ENCODE results near the gene CLEC4F. TPM values are rescaled to one million over a fixed set of nuclear protein-coding genes. Genes with fewer than 3 reads are reported as not detected.

Gene CLEC4F
- polyA plus RNA-seq, 3 donors, result 0.65 to 17.0 (median 2.3) TPM

DNA sequence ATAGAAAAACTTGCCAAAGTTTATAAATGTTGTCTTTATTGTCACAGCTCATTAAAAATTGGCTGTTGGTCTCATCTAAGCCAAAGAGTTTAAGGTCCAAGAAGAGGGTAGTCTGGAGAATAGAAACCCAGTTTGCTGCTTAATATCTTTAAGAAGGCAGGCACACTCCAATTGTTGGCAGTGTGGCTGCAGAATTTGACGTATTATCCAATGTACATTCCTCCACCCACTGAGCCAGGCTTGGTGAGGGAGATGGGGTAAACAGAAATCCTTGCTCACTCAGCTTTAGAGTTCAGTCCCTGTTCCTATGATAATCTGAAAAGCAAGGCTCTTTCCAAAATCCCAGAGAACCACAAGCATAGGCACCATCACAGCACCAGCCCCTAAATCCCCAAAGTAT lies 41.7 kb downstream of the CLEC4F start:
- TF ChIP-seq, protein P1, sequence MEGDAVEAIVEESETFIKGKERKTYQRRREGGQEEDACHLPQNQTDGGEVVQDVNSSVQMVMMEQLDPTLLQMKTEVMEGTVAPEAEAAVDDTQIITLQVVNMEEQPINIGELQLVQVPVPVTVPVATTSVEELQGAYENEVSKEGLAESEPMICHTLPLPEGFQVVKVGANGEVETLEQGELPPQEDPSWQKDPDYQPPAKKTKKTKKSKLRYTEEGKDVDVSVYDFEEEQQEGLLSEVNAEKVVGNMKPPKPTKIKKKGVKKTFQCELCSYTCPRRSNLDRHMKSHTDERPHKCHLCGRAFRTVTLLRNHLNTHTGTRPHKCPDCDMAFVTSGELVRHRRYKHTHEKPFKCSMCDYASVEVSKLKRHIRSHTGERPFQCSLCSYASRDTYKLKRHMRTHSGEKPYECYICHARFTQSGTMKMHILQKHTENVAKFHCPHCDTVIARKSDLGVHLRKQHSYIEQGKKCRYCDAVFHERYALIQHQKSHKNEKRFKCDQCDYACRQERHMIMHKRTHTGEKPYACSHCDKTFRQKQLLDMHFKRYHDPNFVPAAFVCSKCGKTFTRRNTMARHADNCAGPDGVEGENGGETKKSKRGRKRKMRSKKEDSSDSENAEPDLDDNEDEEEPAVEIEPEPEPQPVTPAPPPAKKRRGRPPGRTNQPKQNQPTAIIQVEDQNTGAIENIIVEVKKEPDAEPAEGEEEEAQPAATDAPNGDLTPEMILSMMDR (IDR thresholded peaks at IDR 0.05), result no peak
- no peak overlapping the region for H3K4me3 ChIP-seq (replicated peaks in 1 of 3; ENCODE audit: low read depth in 2 of 3, low read length in 3 of 3)
- no CpG with 5 or more reads among the region's 1 CpG for WGBS (ENCODE audit: insufficient coverage)
- no peak for DNase-seq
- no peak overlapping the region for H3K9ac ChIP-seq (ENCODE audit: insufficient read depth, low read length, poor library complexity, severe bottlenecking)
- no peaks in the 10 kb centered on the region for H4K20me1 ChIP-seq (ENCODE audit: insufficient read depth, low read length)
- peaks cover 11% of the 10 kb centered on the region for H3K4me1 Mint-ChIP-seq
- H3K27ac ChIP-seq (ENCODE audit: low read depth in 1 of 2, low read length in 2 of 2), result no peak overlapping the region
- no peaks in the 10 kb centered on the region for H3K9me3 ChIP-seq (replicated peaks in 1 of 2; ENCODE audit: control insufficient read depth in 1 of 2, insufficient read depth in 1 of 2, low read length in 2 of 2)
- H3K9me3 Mint-ChIP-seq, result peaks cover 0 to 4% (median under 1%) of the 10 kb centered on the region in 7 donors
- H3K27me3 Mint-ChIP-seq (ENCODE audit: low read depth in 3 of 3), result peaks cover 8 to 12% (median 11%) of the 10 kb centered on the region in 3 donors
- intact Hi-C loops (cut with micrococcal nuclease), result no loop called here
- H3K36me3 Mint-ChIP-seq, result no peaks in the 10 kb centered on the region
- no peak overlapping the region for H3K4me3 Mint-ChIP-seq
- peaks cover 10 to 12% of the 10 kb centered on the region in 2 donors for H3K4me1 ChIP-seq (ENCODE audit: control insufficient read depth in 1 of 2, insufficient read depth in 2 of 2, low read length in 2 of 2)
- no peak overlapping the region for H3K4me2 ChIP-seq (replicated peaks; ENCODE audit: extremely low read depth, low read length, poor library complexity, severe bottlenecking)
- H3K27me3 ChIP-seq (ENCODE audit: control insufficient read depth in 2 of 2, insufficient read depth in 2 of 2, low read length in 2 of 2), result peaks cover 5 to 14% of the 10 kb centered on the region in 2 donors
- H3K36me3 ChIP-seq (replicated peaks in 1 of 2; ENCODE audit: control insufficient read depth in 1 of 2, insufficient read depth in 2 of 2, low read length in 2 of 2), result no peaks in the 10 kb centered on the region
- no peak overlapping the region for H2AFZ ChIP-seq (ENCODE audit: insufficient read depth, low read depth, low read length, poor library complexity, severe bottlenecking)
- no peak overlapping the region for H3K27ac Mint-ChIP-seq
- no peaks in the 10 kb centered on the region for H3K79me2 ChIP-seq (ENCODE audit: insufficient read depth, low read length)

DNA sequence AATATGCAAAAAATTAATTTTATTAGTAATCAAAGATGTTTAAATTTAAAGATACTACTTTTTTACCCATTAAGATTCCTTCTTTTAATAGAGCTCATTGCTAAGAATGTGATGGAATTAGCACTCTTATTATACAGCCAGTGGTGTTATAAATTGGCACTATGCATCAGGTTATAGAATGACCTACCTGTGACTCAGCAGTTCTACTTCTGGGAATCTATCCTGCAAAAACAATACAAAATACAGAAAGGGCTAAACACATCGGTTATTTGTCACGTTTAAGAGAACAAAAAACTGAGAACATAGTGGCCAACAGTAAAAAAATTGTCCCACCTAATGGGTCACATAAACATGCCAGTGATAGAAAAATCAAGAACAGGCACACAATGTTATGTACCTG lies 42.9 kb downstream of the CLEC4F start:
- H3K4me3 ChIP-seq (replicated peaks in 1 of 3; ENCODE audit: low read depth in 2 of 3, low read length in 3 of 3), result no peak overlapping the region
- H3K4me1 ChIP-seq (ENCODE audit: control insufficient read depth in 1 of 2, insufficient read depth in 2 of 2, low read length in 2 of 2), result peaks cover 10 to 12% of the 10 kb centered on the region in 2 donors
- peaks cover 11% of the 10 kb centered on the region for H3K4me1 Mint-ChIP-seq
- H3K27ac ChIP-seq (ENCODE audit: low read depth in 1 of 2, low read length in 2 of 2), result no peak overlapping the region
- H3K36me3 Mint-ChIP-seq, result no peaks in the 10 kb centered on the region
- no peak overlapping the region for H3K9ac ChIP-seq (ENCODE audit: insufficient read depth, low read length, poor library complexity, severe bottlenecking)
- no peak overlapping the region for H3K4me3 Mint-ChIP-seq
- no CpG with 5 or more reads among the region's 2 CpGs for WGBS (ENCODE audit: insufficient coverage)
- H2AFZ ChIP-seq (ENCODE audit: insufficient read depth, low read depth, low read length, poor library complexity, severe bottlenecking), result no peak overlapping the region
- TF ChIP-seq, protein P1 (IDR thresholded peaks at IDR 0.05), result no peak
- intact Hi-C loops (cut with micrococcal nuclease), result no loop called here
- H4K20me1 ChIP-seq (ENCODE audit: insufficient read depth, low read length), result no peaks in the 10 kb centered on the region
- no peak overlapping the region for H3K27ac Mint-ChIP-seq
- H3K36me3 ChIP-seq (replicated peaks in 1 of 2; ENCODE audit: control insufficient read depth in 1 of 2, insufficient read depth in 2 of 2, low read length in 2 of 2), result no peaks in the 10 kb centered on the region
- peaks cover 8 to 15% (median 13%) of the 10 kb centered on the region in 3 donors for H3K27me3 Mint-ChIP-seq (ENCODE audit: low read depth in 3 of 3)
- no peaks in the 10 kb centered on the region for H3K9me3 ChIP-seq (replicated peaks in 1 of 2; ENCODE audit: control insufficient read depth in 1 of 2, insufficient read depth in 1 of 2, low read length in 2 of 2)
- H3K27me3 ChIP-seq (ENCODE audit: control insufficient read depth in 2 of 2, insufficient read depth in 2 of 2, low read length in 2 of 2), result peaks cover 5 to 19% of the 10 kb centered on the region in 2 donors
- no peak for DNase-seq
- no peak overlapping the region for H3K4me2 ChIP-seq (replicated peaks; ENCODE audit: extremely low read depth, low read length, poor library complexity, severe bottlenecking)
- H3K79me2 ChIP-seq (ENCODE audit: insufficient read depth, low read length), result no peaks in the 10 kb centered on the region
- H3K9me3 Mint-ChIP-seq, result peaks cover 0 to 5% (median 2%) of the 10 kb centered on the region in 7 donors

All from CD14-positive monocyte (primary cell).